Ureter (tissue), 1 donor: ENCODE results near the gene MAP2. TPM values are rescaled to one million over a fixed set of nuclear protein-coding genes. Genes with fewer than 3 reads are reported as not detected.

Experiments
- DNase-seq: peaks from one replicate; pipeline ENCODE4 v3.0.0-alpha.2; 2020; ENCODE audit warnings: low spot score
- total RNA-seq: library from RNA; stranded (reverse); gene quantifications from one replicate; pipeline ENCODE4 v1.2.4, GENCODE V29; 2023
- donor health status: DM: yes; HTN: yes; CAD: no.

MAP2 gene
- total RNA-seq, 1 donor from 2014 or later = 3.0 TPM

GRCh38 chr2:209719034-209719433 lies 295.2 kb downstream of the MAP2 start:
- DNase-seq = no peak

- DNase-seq = no peak
Measured at GRCh38 chr2:209721497-209721896, 297.6 kb downstream of the MAP2 start.

GRCh38 chr2:209726311-209726710 lies 302.5 kb downstream of the MAP2 start:
- no peak for DNase-seq

- no peak for DNase-seq
Measured at GRCh38 chr2:209727077-209727476, 303.2 kb downstream of the MAP2 start.

- DNase-seq = no peak
Measured at GRCh38 chr2:209734805-209735204, 311.0 kb downstream of the MAP2 start.

GRCh38 chr2:209741953-209742352 lies 318.1 kb downstream of the MAP2 start:
- no peak for DNase-seq

GRCh38 chr2:209753020-209753419 lies 329.2 kb downstream of the MAP2 start:
- DNase-seq = no peak

- DNase-seq = no peak
Measured at GRCh38 chr2:209757163-209757562, 333.3 kb downstream of the MAP2 start.

- DNase-seq = no peak
Measured at GRCh38 chr2:209761566-209761965, 337.7 kb downstream of the MAP2 start.

- no peak for DNase-seq
Measured at GRCh38 chr2:209762563-209762962, 338.7 kb downstream of the MAP2 start.

GRCh38 chr2:209763106-209763505 lies 339.3 kb downstream of the MAP2 start:
- DNase-seq = no peak

GRCh38 chr2:209766613-209767012 lies 342.8 kb downstream of the MAP2 start:
- DNase-seq = no peak

GRCh38 chr2:209767316-209767715 lies 343.5 kb downstream of the MAP2 start:
- DNase-seq = no peak

- DNase-seq = no peak
Measured at GRCh38 chr2:209768557-209768956, 344.7 kb downstream of the MAP2 start.

- DNase-seq = peak; percentile 48
Measured at GRCh38 chr2:209771474-209772289, 347.8 kb downstream of the MAP2 start, which contains the start of gene UNC80. TSS of gene UNC80 (plus strand) at chr2:209771832. CDS start at chr2:209772073, 241 bp downstream.

GRCh38 chr2:209772290-209772685 lies 348.4 kb downstream of the MAP2 start:
- DNase-seq = no peak

GRCh38 chr2:209773377-209773776 lies 349.5 kb downstream of the MAP2 start:
- no peak for DNase-seq
